Naive thymus-derived CD4-positive, alpha-beta T cell (primary cell): ENCODE data around the gene TEX264. TPM values are rescaled to one million over a fixed set of nuclear protein-coding genes. Genes with fewer than 3 reads are reported as not detected.

Experiments used
- ATAC-seq: fragments of 150-1000 bp; cut with Tn5 transposase; 2 replicates; pipeline ENCODE4 v1.10.0; 2021; ENCODE audit warnings: mild to moderate bottlenecking, moderate library complexity
- CTCF ChIA-PET: fragments of 350-600 bp; sonication (Branson Sonifier 250); formaldehyde crosslinking; loops from one replicate; lab custom pipeline; 2021; ENCODE audit warnings: antibody characterized with exemption; lab: Charles Lee
- POLR2A ChIA-PET: fragments of 350-600 bp; sonication (Branson Sonifier 250); formaldehyde crosslinking; loops from one replicate; lab custom pipeline; 2021; ENCODE audit warnings: antibody characterized with exemption, inconsistent platforms; lab: Charles Lee
- DNase-seq, 9 donors: peaks; one replicate each; pipeline versions ENCODE4 v3.0.0 to v3.0.0-alpha.2; 2020 to 2022; ENCODE audit warnings: mixed read lengths in 1 of 9
- H3K27ac ChIP-seq: one replicate; pipeline ENCODE4 v1.7.0; 2013; ENCODE audit warnings: mild to moderate bottlenecking, low read depth, low read length, moderate library complexity
- H3K27me3 ChIP-seq, 2 donors: one replicate each; pipeline ENCODE4 v1.7.0; 2013; ENCODE audit warnings: low read length in 2 of 2, mild to moderate bottlenecking in 2 of 2, moderate library complexity in 2 of 2; ENCODE audit not compliant: control insufficient read depth in 2 of 2, insufficient read depth in 2 of 2
- H3K36me3 ChIP-seq, 3 experiments: 1 replicate in 2 of 3; 2 replicates in 1 of 3; pipeline ENCODE4 v1.7.0; 2013; ENCODE audit warnings: low read length in 3 of 3, mild to moderate bottlenecking in 3 of 3, moderate library complexity in 1 of 3; ENCODE audit not compliant: insufficient read depth in 3 of 3, control insufficient read depth in 2 of 3
- H3K4me1 ChIP-seq, 2 donors: one replicate each; pipeline ENCODE4 v1.7.0; 2013; ENCODE audit warnings: low read length in 2 of 2, mild to moderate bottlenecking in 2 of 2, moderate library complexity in 1 of 2; ENCODE audit not compliant: control insufficient read depth in 2 of 2, insufficient read depth in 2 of 2
- H3K4me3 ChIP-seq: 2 replicates; pipeline ENCODE4 v1.7.0; 2013; ENCODE audit warnings: mild to moderate bottlenecking, low read length
- H3K9me3 ChIP-seq, 3 experiments: 1 replicate in 2 of 3; 2 replicates in 1 of 3; pipeline ENCODE4 v1.7.0; 2013; ENCODE audit warnings: low read length in 3 of 3; ENCODE audit not compliant: control insufficient read depth in 2 of 3
- H3K27ac Mint-ChIP-seq, 9 donors: one replicate each; pipeline ENCODE4 v1.8.0; 2020 to 2022; ENCODE audit warnings: mixed read lengths in 9 of 9, mild to moderate bottlenecking in 8 of 9, moderate library complexity in 5 of 9, inconsistent platforms in 2 of 9
- H3K27me3 Mint-ChIP-seq, 5 donors: one replicate each; pipeline ENCODE4 v1.8.0; 2021 to 2022; ENCODE audit warnings: mixed read lengths in 5 of 5, mild to moderate bottlenecking in 1 of 5
- H3K36me3 Mint-ChIP-seq, 5 donors: one replicate each; pipeline ENCODE4 v1.8.0; 2020 to 2022; ENCODE audit warnings: mixed read lengths in 5 of 5, mild to moderate bottlenecking in 3 of 5, inconsistent platforms in 1 of 5
- H3K4me1 Mint-ChIP-seq, 7 donors: one replicate each; pipeline ENCODE4 v1.8.0; 2020 to 2022; ENCODE audit warnings: mixed read lengths in 7 of 7, mild to moderate bottlenecking in 3 of 7, inconsistent platforms in 1 of 7
- H3K4me3 Mint-ChIP-seq, 10 donors: one replicate each; pipeline ENCODE4 v1.8.0; 2020 to 2022; ENCODE audit warnings: mild to moderate bottlenecking in 10 of 10, mixed read lengths in 10 of 10, moderate library complexity in 6 of 10, inconsistent platforms in 2 of 10
- H3K9me3 Mint-ChIP-seq, 11 donors: one replicate each; pipeline ENCODE4 v1.8.0; 2020 to 2022; ENCODE audit warnings: mixed read lengths in 11 of 11, mild to moderate bottlenecking in 4 of 11, inconsistent platforms in 1 of 11, moderate library complexity in 1 of 11
- intact Hi-C, 2 donors: fragments of 100-400 bp; cut with micrococcal nuclease; formaldehyde crosslinking; loops; one replicate each; pipeline ENCODE4 v1.15.1; 2023
- polyA plus RNA-seq, 2 donors: library from polyadenylated mRNA; unstranded; fragments of 300-500 nt; fragmentation: Illumina TruSeq; gene quantifications; one replicate each; pipeline ENCODE4 v1.2.3, GENCODE V29; 2021
- total RNA-seq, 6 experiments: library from RNA in 5 of 6; stranded (reverse) in 5 of 6; gene quantifications; 1 replicate in 5 of 6; 2 replicates in 1 of 6; pipeline ENCODE4 v1.2.3 and lab custom pipeline; 2021 to 2026

Gene TEX264
- total and polyA plus RNA-seq, 7 experiments from 2014 or later: 34.4 to 115 (median 44.2) TPM

DNA sequence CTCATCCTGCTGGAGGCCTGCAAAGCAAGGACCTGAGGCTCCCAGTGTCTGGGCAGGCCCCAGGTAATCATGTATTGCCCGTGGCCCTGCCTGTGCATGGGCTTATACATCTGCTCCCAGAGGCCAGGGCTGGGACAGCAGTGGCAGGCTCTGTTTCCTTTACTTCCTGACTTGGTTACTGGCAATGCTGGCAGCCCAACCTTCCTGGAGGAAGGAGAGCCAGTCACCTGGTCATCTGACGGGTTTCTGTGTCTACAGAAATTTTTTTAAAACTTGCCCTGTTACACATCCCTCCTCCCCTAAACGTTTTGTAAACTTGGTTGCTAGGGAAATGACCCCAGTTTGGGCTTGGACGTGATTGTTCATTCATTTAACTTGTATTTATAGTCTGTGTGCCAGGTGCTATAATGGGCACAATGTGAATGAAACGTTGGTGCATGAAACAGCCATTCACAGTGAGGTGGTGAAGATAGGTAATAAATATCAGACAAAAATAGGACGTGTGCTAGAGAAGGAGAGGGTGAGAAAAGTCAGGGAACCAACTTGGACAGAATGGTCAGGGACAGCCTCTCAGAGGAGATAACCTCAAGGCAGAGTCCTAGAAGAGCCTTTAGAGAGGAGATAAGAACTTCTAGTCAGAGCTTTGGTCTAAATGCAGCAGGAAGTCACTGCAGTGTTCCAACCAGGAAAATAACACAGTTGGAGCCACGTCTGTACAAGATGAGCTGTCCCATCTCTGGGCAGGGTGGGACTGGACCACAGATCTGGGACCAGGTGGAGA lies 14.1 kb downstream of the TEX264 start:
- Mint-ChIP-seq H3K9me3 (peaks cover 0 to 2% (median 0%) of the 10 kb centered on the region in 11 donors), H3K4me3 (peak overlapping the region; percentile 70 to 85 (median 80))
- intact Hi-C loops: loop anchor here in 1 of 2 donors (10.0 kb wide), 1 partner anchor 850 kb away; the partner anchor contains the start of genes NT5DC2 and UQCC5

DNA sequence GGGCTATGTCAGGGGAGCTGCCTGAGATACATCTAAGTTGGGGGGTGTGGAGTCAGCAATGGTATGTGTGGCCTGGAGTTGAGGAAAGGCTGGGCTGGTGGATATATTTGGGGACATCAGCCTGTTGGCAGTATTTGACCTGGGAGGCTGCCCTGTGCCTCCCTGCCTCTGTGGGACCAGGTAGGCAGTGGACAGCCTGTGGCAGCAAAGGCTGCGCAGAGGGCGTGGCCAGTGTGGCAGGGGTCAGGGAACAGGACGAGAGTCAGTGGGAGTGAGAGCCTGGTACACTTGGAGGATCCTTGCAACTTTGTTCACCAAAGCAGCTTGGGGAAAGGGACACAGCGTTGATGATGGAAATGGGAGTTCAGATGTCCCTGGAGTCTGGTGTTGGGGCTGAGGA lies 15.0 kb downstream of the TEX264 start:
- POLR2A ChIA-PET: interaction anchor here (0.6 to 2.5 kb wide), 12 partner anchors 9 to 362 kb away, joined by 3 to 14 read pairs (median 4); partner anchors contain the start of genes DCAF1 and RAD54L2
- ATAC-seq: no peak

More for the DNA sequence above, 14.1 kb downstream of the TEX264 start:
- CTCF ChIA-PET: interaction anchor here (0.5 to 7.9 kb wide), 4 partner anchors 16 to 654 kb away, joined by 3 to 137 read pairs (median 7); partner anchors contain the start of gene TEX264
- H3K4me1 ChIP-seq: peaks cover 87 to 94% of the 10 kb centered on the region in 2 donors
- peaks cover 0 to 35% (median 0%) of the 10 kb centered on the region in 3 experiments for H3K36me3 ChIP-seq
- H3K27ac ChIP-seq: peak overlapping the region; percentile 75
- H3K4me3 ChIP-seq: peak overlapping the region; percentile 17
- peaks cover 4 to 50% (median 9%) of the 10 kb centered on the region in 5 donors for H3K36me3 Mint-ChIP-seq
- H3K27ac Mint-ChIP-seq: peak overlapping the region; percentile 85 to 97 (median 93)
- no peaks in the 10 kb centered on the region for H3K9me3 ChIP-seq
- peaks cover 75 to 99% (median 92%) of the 10 kb centered on the region in 7 donors for H3K4me1 Mint-ChIP-seq
- POLR2A ChIA-PET: interaction anchor here (0.6 to 5.6 kb wide), 10 partner anchors 10 to 363 kb away, joined by 3 to 49 read pairs (median 7); partner anchors contain the start of gene DCAF1
- ATAC-seq: no peak
- no peak for DNase-seq
- no peaks in the 10 kb centered on the region for H3K27me3 ChIP-seq
- no peaks in the 10 kb centered on the region for H3K27me3 Mint-ChIP-seq

DNA sequence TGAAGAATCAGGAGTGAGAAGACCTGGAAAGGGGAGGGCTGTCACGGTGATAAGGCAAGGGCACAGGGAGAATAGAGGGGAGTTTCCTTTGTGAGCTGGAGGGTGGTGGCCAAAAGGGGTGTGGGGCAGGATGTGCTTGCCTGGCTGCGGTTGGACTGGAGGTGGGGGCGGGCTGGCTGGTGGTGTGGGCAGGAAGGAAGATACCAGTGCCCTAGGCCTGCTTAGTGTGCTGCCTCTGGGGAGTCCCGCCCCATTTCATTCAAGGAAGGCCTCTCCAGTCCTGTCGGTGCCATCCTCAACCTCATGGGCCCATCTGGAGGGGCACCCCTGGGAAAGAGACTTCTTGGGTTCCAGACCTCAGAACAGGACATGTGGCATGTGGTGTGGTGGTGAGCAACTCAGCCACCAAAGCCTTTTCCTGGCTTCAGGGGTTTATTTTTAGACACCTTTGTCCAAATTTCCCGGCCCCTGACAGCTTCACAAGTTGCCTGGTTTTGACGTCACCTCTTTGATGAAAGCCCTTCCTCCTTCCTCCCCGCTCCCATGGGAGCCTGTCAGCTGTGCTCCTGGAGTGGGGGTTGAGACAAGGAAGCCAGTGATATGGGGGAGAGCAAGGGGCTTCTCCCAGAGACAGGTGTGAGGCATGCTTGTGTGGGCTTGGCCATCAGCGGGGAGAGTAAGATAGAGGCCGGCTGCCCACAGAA lies 15.6 kb downstream of the TEX264 start:
- no peaks in the 10 kb centered on the region for H3K27me3 ChIP-seq
- peak overlapping the region; percentile 30 for H3K4me3 ChIP-seq
- peaks cover 0 to 47% (median 0%) of the 10 kb centered on the region in 3 experiments for H3K36me3 ChIP-seq
- ATAC-seq (peak; percentile 93), DNase-seq (peak; percentile 46 to 87 (median 81))
- Mint-ChIP-seq H3K27me3 (no peaks in the 10 kb centered on the region), H3K36me3 (peaks cover 9 to 46% (median 11%) of the 10 kb centered on the region in 5 donors), H3K4me1 (peaks cover 62 to 95% (median 87%) of the 10 kb centered on the region in 7 donors), H3K9me3 (peaks cover 0 to 2% (median 0%) of the 10 kb centered on the region in 11 donors), H3K4me3 (peak overlapping the region; percentile 70 to 85 (median 80)), H3K27ac (peak overlapping the region; percentile 85 to 97 (median 93))
- peaks cover 72 to 80% of the 10 kb centered on the region in 2 donors for H3K4me1 ChIP-seq
- CTCF ChIA-PET: interaction anchor here (0.7 to 7.9 kb wide), 4 partner anchors 17 to 185 kb away, joined by 3 to 137 read pairs (median 6); partner anchors contain the start of gene TEX264
- no peaks in the 10 kb centered on the region for H3K9me3 ChIP-seq
- POLR2A ChIA-PET: interaction anchor here (0.5 to 2.5 kb wide), 12 partner anchors 9 to 1084 kb away, joined by 3 to 14 read pairs (median 4); partner anchors contain the start of genes DCAF1 and RAD54L2
- intact Hi-C loops: loop anchor here (1.0 to 10.0 kb wide), 6 partner anchors 15 to 848 kb away; partner anchors contain the start of genes DCAF1 (in 2 of the 2), TEX264 (in 2 of the 2), NT5DC2 (in 1 of the 2) and RAD54L2 (in 1 of the 2)
- H3K27ac ChIP-seq: peak overlapping the region; percentile 75

More for the DNA sequence above, 15.0 kb downstream of the TEX264 start:
- peaks cover 68 to 96% (median 89%) of the 10 kb centered on the region in 7 donors for H3K4me1 Mint-ChIP-seq
- Histone ChIP-seq H3K36me3 (peaks cover 0 to 41% (median 0%) of the 10 kb centered on the region in 3 experiments), H3K27me3 (no peaks in the 10 kb centered on the region), H3K9me3 (no peaks in the 10 kb centered on the region), H3K27ac (peak overlapping the region; percentile 75), H3K4me3 (peak overlapping the region; percentile 30), H3K4me1 (peaks cover 78 to 86% of the 10 kb centered on the region in 2 donors)
- DNase-seq: no peak
- peak overlapping the region; percentile 70 to 85 (median 80) for H3K4me3 Mint-ChIP-seq
- intact Hi-C loops: loop anchor here (1.0 to 10.0 kb wide), 6 partner anchors 15 to 849 kb away; partner anchors contain the start of genes DCAF1 (in 2 of the 2), TEX264 (in 2 of the 2), NT5DC2 (in 1 of the 2) and RAD54L2 (in 1 of the 2)
- peak overlapping the region; percentile 85 to 97 (median 93) for H3K27ac Mint-ChIP-seq
- peaks cover 9 to 47% (median 11%) of the 10 kb centered on the region in 5 donors for H3K36me3 Mint-ChIP-seq
- CTCF ChIA-PET: interaction anchor here (0.5 to 7.9 kb wide), 4 partner anchors 16 to 653 kb away, joined by 3 to 137 read pairs (median 6); partner anchors contain the start of gene TEX264
- no peaks in the 10 kb centered on the region for H3K27me3 Mint-ChIP-seq
- H3K9me3 Mint-ChIP-seq: peaks cover 0 to 2% (median 0%) of the 10 kb centered on the region in 11 donors

DNA sequence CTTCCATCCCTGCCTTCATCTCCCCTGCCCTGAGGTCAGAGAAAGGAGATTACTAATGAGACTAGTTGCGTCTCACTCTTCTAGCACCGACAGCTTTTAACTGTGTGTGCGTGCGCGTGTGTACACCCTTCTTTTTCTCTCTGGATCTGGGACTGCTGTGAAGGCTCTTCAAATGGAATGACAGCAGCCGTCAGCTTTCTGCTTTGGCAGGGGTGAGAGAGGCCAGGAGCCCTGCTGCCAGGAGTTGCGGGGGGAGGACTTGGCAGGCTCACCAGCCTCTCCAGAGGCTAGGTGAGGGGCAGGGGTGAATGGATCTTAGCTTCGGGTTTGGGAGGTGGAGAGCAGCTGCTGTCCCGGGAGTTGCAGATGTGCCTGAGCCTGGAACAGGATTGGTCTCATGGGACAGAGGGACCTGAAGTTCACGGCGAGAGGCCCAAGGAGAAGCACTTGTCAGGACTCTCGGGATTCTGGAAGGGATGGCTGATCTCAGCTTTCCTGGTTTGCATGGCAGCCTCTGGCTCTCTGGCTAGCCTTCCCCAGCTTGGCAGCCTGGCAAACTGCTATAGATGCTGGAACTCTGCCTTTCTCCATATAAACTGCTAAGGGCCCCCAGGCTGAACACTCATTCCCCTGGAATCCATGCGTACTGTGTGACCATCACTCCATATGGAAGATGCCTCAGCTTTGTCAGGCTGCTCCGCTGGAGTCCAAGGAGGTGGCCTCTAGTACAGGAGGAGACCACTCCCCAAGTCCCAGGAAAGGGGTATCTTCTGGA lies 16.6 kb downstream of the TEX264 start:
- peak overlapping the region; percentile 85 to 97 (median 93) for H3K27ac Mint-ChIP-seq
- peak overlapping the region; percentile 75 for H3K27ac ChIP-seq
- peak overlapping the region; percentile 13 to 85 (median 79) for H3K4me3 Mint-ChIP-seq
- H3K4me3 ChIP-seq: peak overlapping the region; percentile 30
- no peaks in the 10 kb centered on the region for H3K9me3 ChIP-seq
- DNase-seq: no peak
- ChIA-PET CTCF (interaction anchor here (1.2 kb wide), 1 partner anchor 111 kb away, joined by 3 read pairs; no protein-coding TSS in a partner anchor), POLR2A (interaction anchor here (1.0 to 2.5 kb wide), 5 partner anchors 14 to 187 kb away, joined by 3 to 14 read pairs (median 4); partner anchors contain the start of genes DCAF1 and RAD54L2)
- H3K27me3 Mint-ChIP-seq: no peaks in the 10 kb centered on the region
- ATAC-seq: no peak
- peaks cover 66 to 70% of the 10 kb centered on the region in 2 donors for H3K4me1 ChIP-seq
- peaks cover 0 to 56% (median 0%) of the 10 kb centered on the region in 3 experiments for H3K36me3 ChIP-seq
- H3K36me3 Mint-ChIP-seq: peaks cover 4 to 43% (median 9%) of the 10 kb centered on the region in 5 donors
- intact Hi-C loops: loop anchor here (2.0 to 10.0 kb wide), 2 partner anchors 17 to 847 kb away; partner anchors contain the start of genes NT5DC2 (in 1 of the 2), TEX264 (in 1 of the 2) and UQCC5 (in 1 of the 2)
- H3K4me1 Mint-ChIP-seq: peaks cover 52 to 92% (median 81%) of the 10 kb centered on the region in 7 donors
- H3K27me3 ChIP-seq: no peaks in the 10 kb centered on the region
- peaks cover 0 to 2% (median 0%) of the 10 kb centered on the region in 11 donors for H3K9me3 Mint-ChIP-seq

DNA sequence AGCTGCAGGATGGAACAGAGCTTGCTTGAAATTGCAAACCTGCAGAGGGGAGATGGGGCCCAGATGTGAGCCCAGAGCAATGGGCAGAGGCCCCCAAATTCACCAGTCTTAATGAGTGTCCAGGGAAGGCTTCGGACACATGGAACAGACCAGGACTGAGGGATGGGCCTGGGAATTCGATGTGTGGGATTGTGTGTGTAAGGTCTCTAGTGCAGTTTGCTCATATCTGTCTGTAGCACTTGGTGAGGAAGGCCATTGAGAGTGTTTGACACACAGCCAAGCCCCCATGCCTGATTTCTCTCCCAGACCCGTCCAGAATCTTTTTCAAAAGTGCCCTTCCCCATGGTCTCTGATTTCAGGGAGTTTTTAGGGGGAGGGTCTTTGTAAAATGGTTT lies 17.2 kb downstream of the TEX264 start:
- Mint-ChIP-seq H3K4me3 (peak overlapping the region in 5 of 10 donors; percentile 3 to 85 (median 39)), H3K36me3 (peaks cover 4 to 43% (median 9%) of the 10 kb centered on the region in 5 donors), H3K27ac (peak overlapping the region in 7 of 9 donors; percentile 32 to 96 (median 89)), H3K9me3 (no peaks in the 10 kb centered on the region), H3K4me1 (peaks cover 46 to 91% (median 76%) of the 10 kb centered on the region in 7 donors), H3K27me3 (no peaks in the 10 kb centered on the region)
- H3K4me3 ChIP-seq: no peak overlapping the region
- H3K36me3 ChIP-seq: peaks cover 0 to 59% (median 0%) of the 10 kb centered on the region in 3 experiments
- POLR2A ChIA-PET: interaction anchor here (1.2 kb wide), 1 partner anchor 13 kb away, joined by 3 read pairs; no protein-coding TSS in a partner anchor
- ATAC-seq (no peak), DNase-seq (no peak)
- CTCF ChIA-PET: no interaction called here
- no peaks in the 10 kb centered on the region for H3K9me3 ChIP-seq
- no peak overlapping the region for H3K27ac ChIP-seq
- intact Hi-C loops: loop anchor here in 1 of 2 donors (10.0 kb wide), 1 partner anchor 847 kb away; the partner anchor contains the start of genes NT5DC2 and UQCC5
- H3K4me1 ChIP-seq: peaks cover 63 to 64% of the 10 kb centered on the region in 2 donors
- no peaks in the 10 kb centered on the region for H3K27me3 ChIP-seq
